GM06990 (cell line): Measurements from ENCODE around the gene GPR173.

Source experiments
- DNase-seq: peaks from one replicate; pipeline ENCODE4 v3.0.0-alpha.2; 2011; ENCODE audit not compliant: insufficient read length; ENCODE audit errors: extremely low read depth
- H3K27me3 ChIP-seq: replicated peaks from 2 replicates; pipeline ENCODE4 v1.6.0; 2011; ENCODE audit warnings: low read length; ENCODE audit not compliant: control insufficient read depth, insufficient read depth
- H3K36me3 ChIP-seq: 2 replicates; pipeline ENCODE4 v1.5.1; 2011; ENCODE audit warnings: low read length; ENCODE audit not compliant: control insufficient read depth, insufficient read depth
- H3K4me3 ChIP-seq: replicated peaks from 2 replicates; pipeline ENCODE4 v1.5.1; 2011; ENCODE audit warnings: low read depth, mild to moderate bottlenecking, control low read depth, low read length
- CTCF ChIP-seq: IDR thresholded peaks from 2 replicates; pipeline ENCODE4 v1.5.1; 2011; ENCODE audit warnings: low read length, control low read depth, mild to moderate bottlenecking, inconsistent platforms; ENCODE audit not compliant: insufficient read depth, poor library complexity, severe bottlenecking

The GPR173 gene

GRCh38 chrX:53077207-53078197, 28.9 kb downstream of the GPR173 start:
- no peak for DNase-seq
- Histone ChIP-seq H3K36me3 (no peaks in the 10 kb centered on the region), H3K4me3 (no peak overlapping the region), H3K27me3 (no peaks in the 10 kb centered on the region)
- peak; percentile 53 for TF ChIP-seq CTCF

DNA sequence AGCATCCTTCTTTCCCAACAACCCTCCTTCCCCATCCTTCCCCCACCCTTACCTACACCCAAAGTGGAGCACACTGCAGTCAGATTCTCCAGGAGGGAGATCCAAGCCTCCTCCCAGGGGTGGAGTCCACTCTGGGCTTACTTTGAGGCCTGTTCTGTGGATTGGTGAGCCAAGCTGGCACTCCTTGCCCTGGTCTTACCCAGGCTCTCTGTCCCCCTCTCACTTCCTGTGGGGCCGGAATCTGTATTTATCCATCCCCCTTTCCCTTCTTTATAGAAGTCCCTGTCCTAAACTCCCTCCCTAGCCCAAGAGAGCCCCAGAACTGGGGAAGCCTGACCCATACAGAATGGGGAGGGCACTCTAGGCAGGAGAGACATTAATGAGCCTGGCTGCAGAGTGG, 30.4 kb downstream of the GPR173 start:
- Histone ChIP-seq H3K27me3 (no peaks in the 10 kb centered on the region), H3K36me3 (no peaks in the 10 kb centered on the region), H3K4me3 (no peak overlapping the region)
- TF ChIP-seq CTCF = no peak
- DNase-seq = no peak

DNA sequence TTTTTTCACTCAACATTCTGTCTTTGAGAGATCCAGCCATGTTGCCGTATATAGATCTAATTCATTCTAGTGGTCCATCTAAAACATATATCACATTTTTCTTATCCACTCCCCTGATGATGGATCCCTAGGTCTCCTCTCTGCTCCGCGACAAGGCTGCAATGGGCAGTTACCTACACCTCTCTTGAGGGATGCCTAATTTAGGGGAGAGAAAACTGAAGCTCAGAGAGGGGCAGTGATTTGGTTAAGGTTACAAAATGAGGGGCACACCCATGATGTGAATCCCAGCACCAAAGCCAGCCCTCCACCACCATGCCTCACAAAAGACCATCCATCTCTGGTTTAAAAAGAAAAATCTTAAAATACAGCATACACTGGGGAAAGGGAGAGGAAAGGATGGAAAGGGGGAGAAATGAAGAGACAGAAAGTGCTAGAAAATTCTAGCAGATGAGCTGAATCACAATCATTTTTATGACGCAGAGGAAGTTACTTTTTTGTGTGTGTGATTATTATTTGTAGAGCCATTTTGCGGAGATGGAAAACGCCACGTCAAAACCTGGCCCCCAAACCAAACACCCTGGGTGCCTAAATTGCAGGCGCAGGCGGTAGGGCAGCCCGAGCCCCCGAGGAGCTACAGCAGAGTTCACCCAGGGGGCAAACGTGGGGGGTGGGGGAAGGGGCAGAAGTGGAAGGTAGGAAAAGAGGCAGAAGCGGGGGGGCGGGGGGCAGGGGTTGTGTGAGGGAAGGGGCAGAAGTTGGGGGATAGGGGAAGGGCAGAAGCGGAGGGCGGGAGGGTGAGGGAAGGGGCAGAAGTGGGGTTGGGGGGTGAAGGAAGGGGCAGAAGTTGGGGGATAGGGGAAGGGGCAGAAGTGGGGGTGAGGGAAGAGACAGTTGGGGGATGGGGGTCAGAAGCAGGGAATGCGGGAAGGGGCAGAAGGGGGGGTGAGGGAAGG, 32.3 kb downstream of the GPR173 start:
- Histone ChIP-seq H3K4me3 (peak overlapping the region; percentile 33), H3K27me3 (no peaks in the 10 kb centered on the region), H3K36me3 (peaks cover 2% of the 10 kb centered on the region)
- DNase-seq = no peak
- no peak for TF ChIP-seq CTCF

DNA sequence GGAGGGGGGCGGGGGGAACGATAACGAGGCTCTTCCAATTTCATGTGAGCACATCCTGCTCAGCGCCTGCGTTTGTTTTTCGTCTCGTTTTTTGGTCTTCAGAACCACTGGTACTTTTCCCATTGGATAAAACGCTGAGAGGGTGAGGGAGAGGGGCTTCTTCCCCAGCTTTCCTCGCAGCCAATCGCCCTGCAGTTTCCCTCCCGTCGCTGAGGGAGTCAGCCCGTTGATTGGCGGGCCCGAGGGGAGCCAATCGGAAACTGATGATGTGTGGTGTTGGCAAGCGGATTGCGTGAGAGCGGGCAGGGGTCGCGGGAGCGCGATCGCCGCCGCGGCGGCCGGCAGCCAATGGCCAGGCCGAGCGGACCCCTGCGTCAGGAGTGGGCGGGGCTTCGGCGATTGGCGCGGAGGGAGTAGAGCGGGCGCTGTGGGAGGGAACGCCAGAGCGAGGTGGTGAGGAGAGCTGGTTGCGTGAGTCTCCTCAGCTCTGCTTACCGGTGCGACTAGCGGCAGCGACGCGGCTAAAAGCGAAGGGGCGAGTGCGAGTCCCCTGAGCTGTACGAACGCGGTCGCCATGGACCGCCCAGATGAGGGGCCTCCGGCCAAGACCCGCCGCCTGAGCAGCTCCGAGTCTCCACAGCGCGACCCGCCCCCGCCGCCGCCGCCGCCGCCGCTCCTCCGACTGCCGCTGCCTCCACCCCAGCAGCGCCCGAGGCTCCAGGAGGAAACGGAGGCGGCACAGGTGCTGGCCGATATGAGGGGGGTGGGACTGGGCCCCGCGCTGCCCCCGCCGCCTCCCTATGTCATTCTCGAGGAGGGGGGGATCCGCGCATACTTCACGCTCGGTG, 33.6 kb downstream of the GPR173 start, which contains the start of gene TSPYL2:
TSS of gene TSPYL2 (plus strand) at position 443 of the 848 bp plus-strand sequence. CDS start at position 575, 132 bp downstream.
- no peaks in the 10 kb centered on the region for H3K27me3 ChIP-seq
- H3K36me3 ChIP-seq = peaks cover 2% of the 10 kb centered on the region
- peak; percentile 97 for DNase-seq
- TF ChIP-seq CTCF = no peak
- H3K4me3 ChIP-seq = peak within 1 kb of the TSS; percentile 74
